SK-N-SH (cell line): ENCODE data around the gene CBLB.

Experiments used
- EP300 ChIP-seq, 2 experiments: IDR thresholded peaks; 2 replicates each; pipeline versions ENCODE4 v1.4.0 to v1.6.1; 2012; ENCODE audit warnings: borderline replicate concordance in 1 of 2, low read depth in 1 of 2, low read length in 1 of 2
- POLR2AphosphoS5 ChIP-seq: IDR thresholded peaks from 2 replicates; pipeline ENCODE4 v1.6.1; 2012; ENCODE audit warnings: low read depth, low read length
- RAD21 ChIP-seq: IDR thresholded peaks from 2 replicates; pipeline ENCODE4 v1.6.1; 2012; ENCODE audit warnings: mild to moderate bottlenecking, low read length
- RFX5 ChIP-seq: IDR thresholded peaks from 2 replicates; pipeline ENCODE4 v1.6.1; 2012; ENCODE audit warnings: mild to moderate bottlenecking, improper control_type of control experiment, low read length
- RXRA ChIP-seq: IDR thresholded peaks from 2 replicates; pipeline ENCODE4 v1.4.0; 2012; ENCODE audit warnings: low read depth, mild to moderate bottlenecking, borderline replicate concordance
- TAF1 ChIP-seq: IDR thresholded peaks from 2 replicates; pipeline ENCODE4 v1.6.1; 2012; ENCODE audit warnings: low read depth, mild to moderate bottlenecking, low read length, moderate library complexity, borderline replicate concordance
- TF ChIP-seq, protein P1 (sequence below): fragments of 200-600 bp; sonication (generic); IDR thresholded peaks from 2 replicates; pipeline ENCODE4 v1.6.1; 2017; ENCODE audit warnings: antibody characterized with exemption, mild to moderate bottlenecking, moderate library complexity
- TF ChIP-seq, protein P2 (sequence below): IDR thresholded peaks from 2 replicates; pipeline ENCODE4 v1.4.0; 2012; ENCODE audit warnings: low read depth
- TF ChIP-seq, protein P3 (sequence below): IDR thresholded peaks from 2 replicates; pipeline ENCODE4 v1.4.0; 2012; ENCODE audit warnings: low read depth, borderline replicate concordance

DNA sequence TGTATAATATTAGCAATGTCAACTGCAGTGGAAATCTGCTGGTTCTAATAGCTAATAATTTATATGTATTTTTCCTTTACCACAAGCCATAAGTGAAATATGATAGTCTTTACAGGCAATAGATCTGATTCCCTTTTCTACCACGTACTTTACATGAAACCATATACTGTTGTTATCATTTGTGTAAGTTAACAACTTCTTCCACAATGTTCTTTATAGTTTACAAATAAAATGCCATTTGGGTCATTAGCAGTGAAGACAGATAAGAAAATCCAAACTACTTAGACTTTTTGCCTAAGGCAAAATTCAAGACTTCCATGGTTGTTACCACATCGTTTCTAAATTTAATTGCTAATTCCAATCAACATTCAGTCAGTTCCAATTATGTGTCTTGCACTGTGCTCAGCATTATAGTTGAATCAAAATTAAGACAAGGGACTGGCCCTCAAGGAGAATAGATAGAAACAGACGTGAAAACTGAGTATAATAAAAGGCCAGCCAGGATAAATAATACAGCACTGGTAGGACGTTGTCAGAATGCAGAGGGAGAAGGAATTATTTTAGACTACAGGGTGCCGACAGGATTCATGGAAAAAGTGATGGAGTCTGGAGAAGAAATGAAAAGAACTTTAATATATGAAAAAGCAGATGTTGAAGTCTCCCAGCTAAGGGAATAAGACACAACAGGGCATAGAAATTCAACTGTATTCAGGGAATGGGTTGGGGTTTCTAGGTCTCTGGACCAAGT, 252.3 kb downstream of the CBLB start:
- TF ChIP-seq RAD21, result no peak
- TF ChIP-seq, protein P1, sequence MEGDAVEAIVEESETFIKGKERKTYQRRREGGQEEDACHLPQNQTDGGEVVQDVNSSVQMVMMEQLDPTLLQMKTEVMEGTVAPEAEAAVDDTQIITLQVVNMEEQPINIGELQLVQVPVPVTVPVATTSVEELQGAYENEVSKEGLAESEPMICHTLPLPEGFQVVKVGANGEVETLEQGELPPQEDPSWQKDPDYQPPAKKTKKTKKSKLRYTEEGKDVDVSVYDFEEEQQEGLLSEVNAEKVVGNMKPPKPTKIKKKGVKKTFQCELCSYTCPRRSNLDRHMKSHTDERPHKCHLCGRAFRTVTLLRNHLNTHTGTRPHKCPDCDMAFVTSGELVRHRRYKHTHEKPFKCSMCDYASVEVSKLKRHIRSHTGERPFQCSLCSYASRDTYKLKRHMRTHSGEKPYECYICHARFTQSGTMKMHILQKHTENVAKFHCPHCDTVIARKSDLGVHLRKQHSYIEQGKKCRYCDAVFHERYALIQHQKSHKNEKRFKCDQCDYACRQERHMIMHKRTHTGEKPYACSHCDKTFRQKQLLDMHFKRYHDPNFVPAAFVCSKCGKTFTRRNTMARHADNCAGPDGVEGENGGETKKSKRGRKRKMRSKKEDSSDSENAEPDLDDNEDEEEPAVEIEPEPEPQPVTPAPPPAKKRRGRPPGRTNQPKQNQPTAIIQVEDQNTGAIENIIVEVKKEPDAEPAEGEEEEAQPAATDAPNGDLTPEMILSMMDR, result no peak
- TF ChIP-seq, protein P2, sequence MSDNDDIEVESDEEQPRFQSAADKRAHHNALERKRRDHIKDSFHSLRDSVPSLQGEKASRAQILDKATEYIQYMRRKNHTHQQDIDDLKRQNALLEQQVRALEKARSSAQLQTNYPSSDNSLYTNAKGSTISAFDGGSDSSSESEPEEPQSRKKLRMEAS, result no peak
- no peak for TF ChIP-seq POLR2AphosphoS5
- no peak for TF ChIP-seq RFX5
- TF ChIP-seq RXRA, result no peak
- no peak for TF ChIP-seq TAF1
- TF ChIP-seq EP300 (IDR thresholded peaks at IDR 0.05; ENCODE audit: borderline replicate concordance in 1 of 2, low read depth in 1 of 2, low read length in 1 of 2), result no peak
- TF ChIP-seq, protein P3, sequence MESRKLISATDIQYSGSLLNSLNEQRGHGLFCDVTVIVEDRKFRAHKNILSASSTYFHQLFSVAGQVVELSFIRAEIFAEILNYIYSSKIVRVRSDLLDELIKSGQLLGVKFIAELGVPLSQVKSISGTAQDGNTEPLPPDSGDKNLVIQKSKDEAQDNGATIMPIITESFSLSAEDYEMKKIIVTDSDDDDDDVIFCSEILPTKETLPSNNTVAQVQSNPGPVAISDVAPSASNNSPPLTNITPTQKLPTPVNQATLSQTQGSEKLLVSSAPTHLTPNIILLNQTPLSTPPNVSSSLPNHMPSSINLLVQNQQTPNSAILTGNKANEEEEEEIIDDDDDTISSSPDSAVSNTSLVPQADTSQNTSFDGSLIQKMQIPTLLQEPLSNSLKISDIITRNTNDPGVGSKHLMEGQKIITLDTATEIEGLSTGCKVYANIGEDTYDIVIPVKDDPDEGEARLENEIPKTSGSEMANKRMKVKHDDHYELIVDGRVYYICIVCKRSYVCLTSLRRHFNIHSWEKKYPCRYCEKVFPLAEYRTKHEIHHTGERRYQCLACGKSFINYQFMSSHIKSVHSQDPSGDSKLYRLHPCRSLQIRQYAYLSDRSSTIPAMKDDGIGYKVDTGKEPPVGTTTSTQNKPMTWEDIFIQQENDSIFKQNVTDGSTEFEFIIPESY, result no peak
